ENCODE data around the gene ADGRE2.

GRCh38 chr19:14728595-14728994, 49.8 kb downstream of the ADGRE2 start:
- TF ChIP-seq CTCF (conservative IDR thresholded peaks at IDR 0.05; ENCODE audit: low read depth in 2 of 2) (no peak), POLR2AphosphoS5 (IDR thresholded peaks at IDR 0.05; ENCODE audit: low read depth) (no peak), EZH2 (IDR thresholded peaks at IDR 0.05; ENCODE audit: low read depth, unreplicated experiment) (no peak), NANOG (IDR thresholded peaks at IDR 0.05; ENCODE audit: borderline replicate concordance) (no peak), JUNB (IDR thresholded peaks at IDR 0.05; ENCODE audit: unreplicated experiment) (no peak), CREB1 (CRISPR knock-in tag; IDR thresholded peaks at IDR 0.05; ENCODE audit: low read depth) (no peak), EZH2phosphoT487 (IDR thresholded peaks at IDR 0.05; ENCODE audit: unreplicated experiment) (no peak), ZNF331 (CRISPR knock-in tag; IDR thresholded peaks at IDR 0.05; ENCODE audit: low read depth) (no peak), ZNF462 (CRISPR knock-in tag; IDR thresholded peaks at IDR 0.05) (no peak), ZNF114 (CRISPR knock-in tag; IDR thresholded peaks at IDR 0.05) (no peak)
- TF ChIP-seq, protein P1, sequence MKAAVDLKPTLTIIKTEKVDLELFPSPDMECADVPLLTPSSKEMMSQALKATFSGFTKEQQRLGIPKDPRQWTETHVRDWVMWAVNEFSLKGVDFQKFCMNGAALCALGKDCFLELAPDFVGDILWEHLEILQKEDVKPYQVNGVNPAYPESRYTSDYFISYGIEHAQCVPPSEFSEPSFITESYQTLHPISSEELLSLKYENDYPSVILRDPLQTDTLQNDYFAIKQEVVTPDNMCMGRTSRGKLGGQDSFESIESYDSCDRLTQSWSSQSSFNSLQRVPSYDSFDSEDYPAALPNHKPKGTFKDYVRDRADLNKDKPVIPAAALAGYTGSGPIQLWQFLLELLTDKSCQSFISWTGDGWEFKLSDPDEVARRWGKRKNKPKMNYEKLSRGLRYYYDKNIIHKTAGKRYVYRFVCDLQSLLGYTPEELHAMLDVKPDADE (IDR thresholded peaks at IDR 0.05) = no peak
- TF ChIP-seq, protein P2, sequence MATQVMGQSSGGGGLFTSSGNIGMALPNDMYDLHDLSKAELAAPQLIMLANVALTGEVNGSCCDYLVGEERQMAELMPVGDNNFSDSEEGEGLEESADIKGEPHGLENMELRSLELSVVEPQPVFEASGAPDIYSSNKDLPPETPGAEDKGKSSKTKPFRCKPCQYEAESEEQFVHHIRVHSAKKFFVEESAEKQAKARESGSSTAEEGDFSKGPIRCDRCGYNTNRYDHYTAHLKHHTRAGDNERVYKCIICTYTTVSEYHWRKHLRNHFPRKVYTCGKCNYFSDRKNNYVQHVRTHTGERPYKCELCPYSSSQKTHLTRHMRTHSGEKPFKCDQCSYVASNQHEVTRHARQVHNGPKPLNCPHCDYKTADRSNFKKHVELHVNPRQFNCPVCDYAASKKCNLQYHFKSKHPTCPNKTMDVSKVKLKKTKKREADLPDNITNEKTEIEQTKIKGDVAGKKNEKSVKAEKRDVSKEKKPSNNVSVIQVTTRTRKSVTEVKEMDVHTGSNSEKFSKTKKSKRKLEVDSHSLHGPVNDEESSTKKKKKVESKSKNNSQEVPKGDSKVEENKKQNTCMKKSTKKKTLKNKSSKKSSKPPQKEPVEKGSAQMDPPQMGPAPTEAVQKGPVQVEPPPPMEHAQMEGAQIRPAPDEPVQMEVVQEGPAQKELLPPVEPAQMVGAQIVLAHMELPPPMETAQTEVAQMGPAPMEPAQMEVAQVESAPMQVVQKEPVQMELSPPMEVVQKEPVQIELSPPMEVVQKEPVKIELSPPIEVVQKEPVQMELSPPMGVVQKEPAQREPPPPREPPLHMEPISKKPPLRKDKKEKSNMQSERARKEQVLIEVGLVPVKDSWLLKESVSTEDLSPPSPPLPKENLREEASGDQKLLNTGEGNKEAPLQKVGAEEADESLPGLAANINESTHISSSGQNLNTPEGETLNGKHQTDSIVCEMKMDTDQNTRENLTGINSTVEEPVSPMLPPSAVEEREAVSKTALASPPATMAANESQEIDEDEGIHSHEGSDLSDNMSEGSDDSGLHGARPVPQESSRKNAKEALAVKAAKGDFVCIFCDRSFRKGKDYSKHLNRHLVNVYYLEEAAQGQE (IDR thresholded peaks at IDR 0.05; ENCODE audit: unreplicated experiment) = no peak

Measured in GM23338 (cell line).